Prostate gland (tissue), 2 donors: ENCODE results near the gene VNN1. TPM values are rescaled to one million over a fixed set of nuclear protein-coding genes. Genes with fewer than 3 reads are reported as not detected.

Experiments
- DNase-seq: peaks from one replicate; pipeline ENCODE4 v3.0.0-alpha.2; 2019; ENCODE audit warnings: low spot score
- H3K27ac ChIP-seq, 2 donors: fragments of 200-600 bp; sonication (generic); 2 replicates each; pipeline ENCODE4 v1.5.1; 2017 to 2019
- H3K27me3 ChIP-seq: fragments of 200-600 bp; sonication (generic); replicated peaks from 2 replicates; pipeline ENCODE4 v1.5.1; 2019; ENCODE audit not compliant: insufficient read depth
- H3K36me3 ChIP-seq, 2 donors: fragments of 200-600 bp; sonication (generic); 1 replicate in 1 of 2; 2 replicates in 1 of 2; pipeline versions ENCODE4 v1.5.1 to v1.8.1; 2017 to 2019
- H3K4me1 ChIP-seq: fragments of 200-600 bp; sonication (generic); replicated peaks from 2 replicates; pipeline ENCODE4 v1.5.1; 2019
- H3K4me3 ChIP-seq, 2 donors: fragments of 200-600 bp; sonication (generic); 2 replicates each; pipeline ENCODE4 v1.5.1; 2017 to 2019
- H3K9me3 ChIP-seq: fragments of 200-600 bp; sonication (generic); 2 replicates; pipeline ENCODE4 v1.5.1; 2017
- POLR2A ChIP-seq: fragments of 450-650 bp; IDR thresholded peaks from one replicate; pipeline ENCODE4 v1.6.1; 2016; ENCODE audit warnings: antibody characterized with exemption, mild to moderate bottlenecking
- POLR2AphosphoS5 ChIP-seq: sonication (generic); formaldehyde crosslinking; IDR thresholded peaks from one replicate; pipeline ENCODE4 v1.6.1; 2017; ENCODE audit warnings: antibody characterized with exemption
- WGBS: methylation state at CpG from one replicate; pipeline ENCODE4 v1.1.5; 2018; 5-methylcytosine and 5-hydroxymethylcytosine counted together
- intact Hi-C: fragments of 100-400 bp; cut with DNase I; formaldehyde crosslinking; loops from one replicate; pipeline ENCODE4 v1.14.2; 2022
- total RNA-seq, 2 donors: library from RNA; depleted of rRNA; stranded (reverse); fragments of >200 nt; gene quantifications; one replicate each; pipeline ENCODE4 v1.1.0, GENCODE V29; 2016
- TF ChIP-seq, protein P1 (sequence below), 4 experiments: fragments of 200-600 bp in 2 of 4; fragments of 450-650 bp in 2 of 4; sonication (generic) in 2 of 4; IDR thresholded peaks; 1 replicate in 3 of 4; 2 replicates in 1 of 4; pipeline ENCODE4 v1.5.1; 2016 to 2019; ENCODE audit warnings: antibody characterized with exemption in 4 of 4, mild to moderate bottlenecking in 2 of 4, moderate library complexity in 2 of 4

The VNN1 gene
- total RNA-seq, 2 donors from 2014 or later = 0.32 to 0.34 TPM

DNA sequence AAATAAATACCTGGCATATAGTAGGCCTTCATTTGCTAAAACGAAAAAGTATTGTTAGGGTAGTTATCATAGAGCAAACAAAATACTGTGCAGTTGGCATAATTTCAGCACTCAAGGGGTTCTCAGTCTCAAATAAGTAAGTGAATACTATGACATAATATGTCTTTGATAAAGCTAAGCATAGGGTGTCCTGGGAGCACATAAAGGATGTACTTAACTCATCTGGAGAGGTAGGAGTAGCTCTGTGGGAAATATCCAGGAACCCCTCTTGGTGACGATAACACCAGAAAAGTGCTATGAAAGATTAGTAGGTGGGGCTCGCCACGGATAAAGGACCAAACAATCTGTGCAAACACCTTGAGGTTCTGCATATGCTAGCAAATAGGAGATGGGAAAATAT, 23.2 kb downstream of the VNN1 start:
- H3K9me3 ChIP-seq = no peaks in the 10 kb centered on the region
- H3K27me3 ChIP-seq = no peaks in the 10 kb centered on the region
- H3K36me3 ChIP-seq = no peaks in the 10 kb centered on the region
- no peak overlapping the region for H3K4me3 ChIP-seq
- TF ChIP-seq POLR2AphosphoS5 (no peak), POLR2A (no peak)
- TF ChIP-seq, protein P1, sequence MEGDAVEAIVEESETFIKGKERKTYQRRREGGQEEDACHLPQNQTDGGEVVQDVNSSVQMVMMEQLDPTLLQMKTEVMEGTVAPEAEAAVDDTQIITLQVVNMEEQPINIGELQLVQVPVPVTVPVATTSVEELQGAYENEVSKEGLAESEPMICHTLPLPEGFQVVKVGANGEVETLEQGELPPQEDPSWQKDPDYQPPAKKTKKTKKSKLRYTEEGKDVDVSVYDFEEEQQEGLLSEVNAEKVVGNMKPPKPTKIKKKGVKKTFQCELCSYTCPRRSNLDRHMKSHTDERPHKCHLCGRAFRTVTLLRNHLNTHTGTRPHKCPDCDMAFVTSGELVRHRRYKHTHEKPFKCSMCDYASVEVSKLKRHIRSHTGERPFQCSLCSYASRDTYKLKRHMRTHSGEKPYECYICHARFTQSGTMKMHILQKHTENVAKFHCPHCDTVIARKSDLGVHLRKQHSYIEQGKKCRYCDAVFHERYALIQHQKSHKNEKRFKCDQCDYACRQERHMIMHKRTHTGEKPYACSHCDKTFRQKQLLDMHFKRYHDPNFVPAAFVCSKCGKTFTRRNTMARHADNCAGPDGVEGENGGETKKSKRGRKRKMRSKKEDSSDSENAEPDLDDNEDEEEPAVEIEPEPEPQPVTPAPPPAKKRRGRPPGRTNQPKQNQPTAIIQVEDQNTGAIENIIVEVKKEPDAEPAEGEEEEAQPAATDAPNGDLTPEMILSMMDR (IDR thresholded peaks at IDR 0.05) = no peak
- 74% methylated on average over 4 of the region's 4 CpGs for WGBS
- DNase-seq = no peak
- H3K27ac ChIP-seq = no peak overlapping the region
- intact Hi-C loops = no loop called here
- H3K4me1 ChIP-seq = no peaks in the 10 kb centered on the region

DNA sequence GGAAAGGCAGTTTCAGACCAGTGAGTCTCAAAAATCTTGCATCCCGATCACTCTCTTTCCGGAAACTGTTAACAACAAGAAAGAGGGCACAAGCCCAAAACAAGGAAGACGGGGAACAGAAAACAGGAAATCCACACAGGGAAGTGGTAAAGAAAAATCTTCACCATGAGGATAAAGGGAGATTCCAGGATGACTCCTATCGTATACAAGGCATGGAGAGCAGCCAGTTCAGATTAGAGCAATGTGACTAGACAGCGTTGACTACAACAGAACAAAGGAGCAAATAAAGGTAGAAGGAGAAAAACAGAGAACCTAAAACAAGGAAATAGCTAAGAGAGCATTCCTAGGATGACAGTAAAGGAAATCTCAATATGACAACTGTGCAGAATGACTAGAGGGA, 26.5 kb downstream of the VNN1 start:
- TF ChIP-seq, protein P1 (IDR thresholded peaks at IDR 0.05) = no peak
- no peak for TF ChIP-seq POLR2A
- no peak for TF ChIP-seq POLR2AphosphoS5
- H3K4me1 ChIP-seq = no peaks in the 10 kb centered on the region
- no peak for DNase-seq
- WGBS = 53% methylated on average over 5 of the region's 5 CpGs
- no peak overlapping the region for H3K4me3 ChIP-seq
- no peak overlapping the region for H3K27ac ChIP-seq
- no peaks in the 10 kb centered on the region for H3K36me3 ChIP-seq
- H3K27me3 ChIP-seq = no peaks in the 10 kb centered on the region
- H3K9me3 ChIP-seq = no peaks in the 10 kb centered on the region
- intact Hi-C loops = no loop called here

DNA sequence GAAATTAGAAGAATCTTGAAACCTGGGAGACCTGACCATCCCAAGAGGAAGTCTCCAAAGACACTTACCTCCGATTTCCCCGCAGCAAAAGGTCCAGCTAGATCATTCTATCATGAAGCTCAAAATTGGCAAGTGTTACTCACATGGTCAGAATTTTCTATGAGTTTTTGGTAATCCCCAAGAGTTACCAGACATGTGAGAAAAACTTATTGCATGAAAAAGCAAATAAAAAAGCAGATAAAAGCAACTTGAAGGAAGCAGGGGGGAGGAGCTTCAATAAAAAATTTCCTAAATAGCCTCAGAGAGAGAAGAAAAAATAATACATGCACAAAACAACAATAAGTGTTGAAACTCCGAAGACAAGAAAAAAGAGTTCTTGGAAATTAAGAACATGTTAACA, 27.3 kb downstream of the VNN1 start:
- no peak for DNase-seq
- intact Hi-C loops = no loop called here
- WGBS = 92% methylated on average over 3 of the region's 3 CpGs
- Histone ChIP-seq H3K27ac (no peak overlapping the region), H3K27me3 (no peaks in the 10 kb centered on the region), H3K4me1 (no peaks in the 10 kb centered on the region), H3K9me3 (no peaks in the 10 kb centered on the region), H3K4me3 (no peak overlapping the region), H3K36me3 (no peaks in the 10 kb centered on the region)
- TF ChIP-seq POLR2A (no peak), POLR2AphosphoS5 (no peak)
- TF ChIP-seq, protein P1 (IDR thresholded peaks at IDR 0.05) = no peak

DNA sequence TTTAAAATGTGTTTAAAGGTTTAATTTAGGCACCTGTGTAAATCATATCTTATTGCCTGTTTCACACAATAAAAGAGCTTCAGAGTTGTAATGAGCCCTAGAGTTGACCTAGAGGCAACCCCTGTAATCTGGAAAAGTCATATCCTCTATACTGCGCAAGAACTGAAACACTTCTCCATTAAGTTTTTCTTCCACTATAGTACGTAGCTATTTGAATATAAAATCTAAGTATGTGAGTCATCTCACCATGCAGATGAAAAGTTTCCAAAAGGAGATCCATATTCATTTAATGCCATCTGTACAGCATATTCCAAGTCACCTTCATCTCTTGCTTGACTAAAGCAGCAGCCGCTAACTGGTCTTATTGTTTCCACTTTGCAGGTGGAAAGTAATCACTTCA, 28.8 kb downstream of the VNN1 start:
- no peak overlapping the region for H3K27ac ChIP-seq
- H3K4me1 ChIP-seq = no peaks in the 10 kb centered on the region
- H3K36me3 ChIP-seq = no peaks in the 10 kb centered on the region
- H3K9me3 ChIP-seq = no peaks in the 10 kb centered on the region
- DNase-seq = no peak
- H3K27me3 ChIP-seq = no peaks in the 10 kb centered on the region
- intact Hi-C loops = no loop called here
- TF ChIP-seq POLR2A = no peak
- TF ChIP-seq, protein P1 (IDR thresholded peaks at IDR 0.05) = no peak
- no peak for TF ChIP-seq POLR2AphosphoS5
- WGBS = 83% methylated on average over 3 of the region's 3 CpGs
- H3K4me3 ChIP-seq = no peak overlapping the region

DNA sequence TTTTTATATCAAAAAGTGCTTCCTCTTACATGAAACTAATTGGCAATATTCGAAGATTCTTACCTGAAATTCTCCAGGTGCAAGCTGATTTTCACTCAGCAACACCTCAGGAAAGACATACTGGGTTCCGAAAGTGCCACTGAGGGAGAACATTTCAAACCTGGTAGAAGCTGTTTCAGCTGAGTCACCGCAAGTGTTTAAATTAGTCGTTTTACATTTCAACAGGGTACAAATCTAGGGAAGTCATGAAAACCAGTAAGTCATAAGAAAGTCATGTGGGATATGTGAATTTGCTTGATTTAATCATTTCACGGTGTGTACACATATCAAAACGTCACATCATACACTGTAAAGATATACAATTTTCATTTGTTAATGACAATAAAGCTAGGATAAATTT, 29.6 kb downstream of the VNN1 start:
- Histone ChIP-seq H3K36me3 (no peaks in the 10 kb centered on the region), H3K27me3 (no peaks in the 10 kb centered on the region), H3K4me1 (no peaks in the 10 kb centered on the region), H3K4me3 (no peak overlapping the region), H3K27ac (no peak overlapping the region), H3K9me3 (no peaks in the 10 kb centered on the region)
- TF ChIP-seq, protein P1 (IDR thresholded peaks at IDR 0.05) = no peak
- TF ChIP-seq POLR2A (no peak), POLR2AphosphoS5 (no peak)
- intact Hi-C loops = no loop called here
- WGBS = 85% methylated on average over 6 of the region's 6 CpGs
- no peak for DNase-seq
